Measurements from ENCODE around the gene VPS35L. TPM values are rescaled to one million over a fixed set of nuclear protein-coding genes. Genes with fewer than 3 reads are reported as not detected.

Gene VPS35L
- total RNA-seq, 1 experiment from 2014 or later = 11.7 TPM

- intact Hi-C loops (cut with micrococcal nuclease; ENCODE audit: unreplicated experiment) = no loop called here
- POLR2A ChIA-PET (ENCODE audit: unreplicated experiment) = interaction anchor here (0.9 kb wide), 1 partner anchor 1380 kb away, joined by 8 read pairs; no protein-coding TSS in a partner anchor
- CTCF ChIA-PET = no interaction called here
Observed at GRCh38 chr16:19699472-19699871, 144.0 kb downstream of the VPS35L start.

GRCh38 chr16:19700319-19700781, 144.8 kb downstream of the VPS35L start:
- Histone ChIP-seq H3K4me1 (replicated peaks; ENCODE audit: insufficient read depth) (peaks cover 22% of the 10 kb centered on the region), H3K9me3 (ENCODE audit: insufficient read depth, low read depth) (peaks cover 15% of the 10 kb centered on the region; the same call in 1 of the 2 replicates), H3K27me3 (ENCODE audit: insufficient read depth, low read depth) (no peaks in the 10 kb centered on the region), H3K4me2 (0 out of 2 replicates have a peak overlapping the region, but pooled peaks have one; percentile 5), H4K20me1 (ENCODE audit: insufficient read depth) (no peaks in the 10 kb centered on the region), H3K36me3 (ENCODE audit: low read depth) (peaks cover 43% of the 10 kb centered on the region), H3K9me2 (ENCODE audit: insufficient read depth) (no peaks in the 10 kb centered on the region), H3K79me2 (ENCODE audit: low read depth) (0 out of 2 replicates have a peak, but pooled peaks cover 13% of the 10 kb centered on the region), H3F3A (ENCODE audit: insufficient read depth, low read depth) (peaks cover 30% of the 10 kb centered on the region), H3K4me3 (no peak overlapping the region), H2AFZ (no peak overlapping the region), H3K27ac (no peak overlapping the region)
- POLR2A ChIA-PET (ENCODE audit: unreplicated experiment) = interaction anchor here (0.7 to 1.0 kb wide), 6 partner anchors 12 to 1379 kb away, joined by 3 to 10 read pairs (median 4); partner anchors contain the start of gene IQCK
- no peak for TF ChIP-seq EZH2 (IDR thresholded peaks at IDR 0.05; ENCODE audit: low read depth)
- no peak for TF ChIP-seq CTCF (conservative IDR thresholded peaks at IDR 0.05)
- intact Hi-C loops (cut with micrococcal nuclease; ENCODE audit: unreplicated experiment) = loop anchor here (1.0 to 5.0 kb wide), 3 partner anchors 16 to 187 kb away; no protein-coding TSS in a partner anchor
- BruUV-seq (replicated peaks) = no TSS peak
- CTCF ChIA-PET = no interaction called here
- DNase-seq = peak; percentile 80 to 84

More at GRCh38 chr16:19699472-19699871, 144.0 kb downstream of the VPS35L start:
- Histone ChIP-seq H3F3A (ENCODE audit: insufficient read depth, low read depth) (peaks cover 30% of the 10 kb centered on the region), H3K9me3 (ENCODE audit: insufficient read depth, low read depth) (peaks cover 15% of the 10 kb centered on the region; the same call in 1 of the 2 replicates), H3K27ac (no peak overlapping the region), H3K27me3 (ENCODE audit: insufficient read depth, low read depth) (no peaks in the 10 kb centered on the region), H3K4me3 (no peak overlapping the region), H3K4me2 (no peak overlapping the region), H2AFZ (no peak overlapping the region), H3K4me1 (replicated peaks; ENCODE audit: insufficient read depth) (peaks cover 22% of the 10 kb centered on the region), H3K36me3 (ENCODE audit: low read depth) (peaks cover 34% of the 10 kb centered on the region), H4K20me1 (ENCODE audit: insufficient read depth) (no peaks in the 10 kb centered on the region), H3K79me2 (ENCODE audit: low read depth) (0 out of 2 replicates have a peak, but pooled peaks cover 13% of the 10 kb centered on the region), H3K9me2 (ENCODE audit: insufficient read depth) (no peaks in the 10 kb centered on the region)
- no peak for TF ChIP-seq EZH2 (IDR thresholded peaks at IDR 0.05; ENCODE audit: low read depth)
- TF ChIP-seq CTCF (conservative IDR thresholded peaks at IDR 0.05) = no peak
- no TSS peak for BruUV-seq (replicated peaks)
- no peak for DNase-seq

GRCh38 chr16:19701091-19701490, 145.6 kb downstream of the VPS35L start:
- Histone ChIP-seq H3K79me2 (ENCODE audit: low read depth) (0 out of 2 replicates have a peak, but pooled peaks cover 13% of the 10 kb centered on the region), H3F3A (ENCODE audit: insufficient read depth, low read depth) (peaks cover 30% of the 10 kb centered on the region), H3K27me3 (ENCODE audit: insufficient read depth, low read depth) (no peaks in the 10 kb centered on the region), H4K20me1 (ENCODE audit: insufficient read depth) (no peaks in the 10 kb centered on the region), H3K4me3 (no peak overlapping the region), H3K9me2 (ENCODE audit: insufficient read depth) (no peaks in the 10 kb centered on the region), H3K4me2 (0 out of 2 replicates have a peak overlapping the region, but pooled peaks have one; percentile 5), H3K36me3 (ENCODE audit: low read depth) (peaks cover 44% of the 10 kb centered on the region), H3K9me3 (ENCODE audit: insufficient read depth, low read depth) (peaks cover 15% of the 10 kb centered on the region; the same call in 1 of the 2 replicates), H2AFZ (no peak overlapping the region), H3K27ac (no peak overlapping the region), H3K4me1 (replicated peaks; ENCODE audit: insufficient read depth) (peaks cover 20% of the 10 kb centered on the region)
- intact Hi-C loops (cut with micrococcal nuclease; ENCODE audit: unreplicated experiment) = loop anchor here (5.0 kb wide), 1 partner anchor 186 kb away; no protein-coding TSS in a partner anchor
- no TSS peak for BruUV-seq (replicated peaks)
- no peak for DNase-seq
- POLR2A ChIA-PET (ENCODE audit: unreplicated experiment) = interaction anchor here (0.7 kb wide), 1 partner anchor 26 kb away, joined by 3 read pairs; no protein-coding TSS in a partner anchor
- no peak for TF ChIP-seq EZH2 (IDR thresholded peaks at IDR 0.05; ENCODE audit: low read depth)
- CTCF ChIA-PET = no interaction called here
